ENCODE results near the gene TUBGCP2. TPM values are rescaled to one million over a fixed set of nuclear protein-coding genes. Genes with fewer than 3 reads are reported as not detected.
A peak's percentile ranks its signal among the peaks of the same experiment; 100 is the strongest.

Gene TUBGCP2
- total RNA-seq, 4 donors from 2014 or later, result 44.5 to 107 (median 57.1) TPM

GRCh38 chr10:133309720-133310398 is 1.2 kb upstream of the TUBGCP2 start:
- peaks cover 37% of the 10 kb centered on the region for H3K36me3 ChIP-seq
- 86% methylated on average over 33 of the region's 33 CpGs for WGBS
- TF ChIP-seq EP300 (IDR thresholded peaks at IDR 0.05), result no peak
- TF ChIP-seq POLR2A (IDR thresholded peaks at IDR 0.05), result no peak
- TF ChIP-seq CTCF (IDR thresholded peaks at IDR 0.05), result no peak
- no peak for TF ChIP-seq POLR2AphosphoS5 (IDR thresholded peaks at IDR 0.05)
- H3K4me3 ChIP-seq, result peak overlapping the region; percentile 100
- DNase-seq (ENCODE audit: low spot score in 2 of 2), result no peak
- H3K27me3 ChIP-seq, result no peaks in the 10 kb centered on the region
- H3K27ac ChIP-seq, result no peak overlapping the region
- H3K4me1 ChIP-seq, result peaks cover 35% of the 10 kb centered on the region
- no peaks in the 10 kb centered on the region for H3K9me3 ChIP-seq

GRCh38 chr10:133309100-133309719 is 538 bp upstream of the TUBGCP2 start:
- no peaks in the 10 kb centered on the region for H3K27me3 ChIP-seq
- peaks cover 35% of the 10 kb centered on the region for H3K4me1 ChIP-seq
- no peaks in the 10 kb centered on the region for H3K9me3 ChIP-seq
- peaks cover 37% of the 10 kb centered on the region for H3K36me3 ChIP-seq
- TF ChIP-seq CTCF (IDR thresholded peaks at IDR 0.05) (no peak), EP300 (IDR thresholded peaks at IDR 0.05) (no peak), POLR2AphosphoS5 (IDR thresholded peaks at IDR 0.05) (no peak), POLR2A (IDR thresholded peaks at IDR 0.05) (no peak)
- peak overlapping the region; percentile 100 for H3K27ac ChIP-seq
- DNase-seq (ENCODE audit: low spot score in 2 of 2), result peak; percentile 96 to 97
- 32% methylated on average over 35 of the region's 46 CpGs for WGBS
- H3K4me3 ChIP-seq, result peak overlapping the region; percentile 100

- peak; percentile 54 to 61 for TF ChIP-seq CTCF (IDR thresholded peaks at IDR 0.05)
- TF ChIP-seq POLR2A (IDR thresholded peaks at IDR 0.05), result no peak
- peaks cover 35% of the 10 kb centered on the region for H3K4me1 ChIP-seq
- H3K4me3 ChIP-seq, result peak overlapping the region; percentile 100
- H3K36me3 ChIP-seq, result peaks cover 35% of the 10 kb centered on the region
- DNase-seq (ENCODE audit: low spot score in 2 of 2), result peak in 1 of 2 donors; percentile 90
- H3K9me3 ChIP-seq, result no peaks in the 10 kb centered on the region
- no peaks in the 10 kb centered on the region for H3K27me3 ChIP-seq
- H3K27ac ChIP-seq, result peak overlapping the region; percentile 100
- under 1% methylated on average over 22 of the region's 25 CpGs for WGBS
These were observed 774 bp downstream of the TUBGCP2 start for GRCh38 chr10:133307776-133308420.

- H3K9me3 ChIP-seq, result no peaks in the 10 kb centered on the region
- H3K27me3 ChIP-seq, result no peaks in the 10 kb centered on the region
- H3K4me1 ChIP-seq, result peaks cover 35% of the 10 kb centered on the region
- TF ChIP-seq EP300 (IDR thresholded peaks at IDR 0.05), result no peak
- no peak for TF ChIP-seq CTCF (IDR thresholded peaks at IDR 0.05)
- no peak for TF ChIP-seq POLR2A (IDR thresholded peaks at IDR 0.05)
- no peak for TF ChIP-seq POLR2AphosphoS5 (IDR thresholded peaks at IDR 0.05)
- peak overlapping the region; percentile 100 for H3K4me3 ChIP-seq
- WGBS, result 80% methylated on average over 12 of the region's 17 CpGs
- peaks cover 35% of the 10 kb centered on the region for H3K36me3 ChIP-seq
- DNase-seq (ENCODE audit: low spot score in 2 of 2), result no peak
- H3K27ac ChIP-seq, result no peak overlapping the region
These were observed 1.7 kb downstream of the TUBGCP2 start for GRCh38 chr10:133306941-133307379.

GRCh38 chr10:133306097-133306476 is 2.6 kb downstream of the TUBGCP2 start:
- Histone ChIP-seq H3K36me3 (peaks cover 30% of the 10 kb centered on the region), H3K4me3 (no peak overlapping the region), H3K9me3 (no peaks in the 10 kb centered on the region), H3K27me3 (no peaks in the 10 kb centered on the region), H3K4me1 (peaks cover 35% of the 10 kb centered on the region), H3K27ac (peak overlapping the region; percentile 60)
- TF ChIP-seq EP300 (IDR thresholded peaks at IDR 0.05) (no peak), CTCF (IDR thresholded peaks at IDR 0.05) (no peak), POLR2A (IDR thresholded peaks at IDR 0.05) (no peak), POLR2AphosphoS5 (IDR thresholded peaks at IDR 0.05) (no peak)
- no peak for DNase-seq (ENCODE audit: low spot score in 2 of 2)
- 81% methylated on average over 5 of the region's 5 CpGs for WGBS

Measured in suprapubic skin (tissue), 4 donors.